Measurements from ENCODE around the gene EMX1. TPM values are rescaled to one million over a fixed set of nuclear protein-coding genes. Genes with fewer than 3 reads are reported as not detected.

EMX1 gene
- total RNA-seq, 1 experiment from 2014 or later, result not detected

GRCh38 chr2:72934683-72935610 is 17.6 kb downstream of the EMX1 start:
- in situ Hi-C loops (cut with HindIII; ENCODE audit: low pct_unique_long_range_greater_than_20kb, low sequenced_read_pairs), result no loop called here
- peak; percentile 49 for DNase-seq (ENCODE audit: low read depth, low spot score)

GRCh38 chr2:72935611-72935957 is 18.3 kb downstream of the EMX1 start:
- DNase-seq (ENCODE audit: low read depth, low spot score), result no peak
- in situ Hi-C loops (cut with HindIII; ENCODE audit: low pct_unique_long_range_greater_than_20kb, low sequenced_read_pairs), result no loop called here

GRCh38 chr2:72936660-72937355 is 19.5 kb downstream of the EMX1 start:
- no peak for DNase-seq (ENCODE audit: low read depth, low spot score)
- in situ Hi-C loops (cut with HindIII; ENCODE audit: low pct_unique_long_range_greater_than_20kb, low sequenced_read_pairs), result no loop called here

- DNase-seq (ENCODE audit: low read depth, low spot score), result no peak
- in situ Hi-C loops (cut with HindIII; ENCODE audit: low pct_unique_long_range_greater_than_20kb, low sequenced_read_pairs), result no loop called here
Measured at GRCh38 chr2:72937356-72937669, 20.0 kb downstream of the EMX1 start.

GRCh38 chr2:72938455-72938854 is 21.1 kb downstream of the EMX1 start:
- DNase-seq (ENCODE audit: low read depth, low spot score), result no peak
- in situ Hi-C loops (cut with HindIII; ENCODE audit: low pct_unique_long_range_greater_than_20kb, low sequenced_read_pairs), result no loop called here

- in situ Hi-C loops (cut with HindIII; ENCODE audit: low pct_unique_long_range_greater_than_20kb, low sequenced_read_pairs), result no loop called here
Measured at GRCh38 chr2:72940361-72940760, 23.0 kb downstream of the EMX1 start.

DNA sequence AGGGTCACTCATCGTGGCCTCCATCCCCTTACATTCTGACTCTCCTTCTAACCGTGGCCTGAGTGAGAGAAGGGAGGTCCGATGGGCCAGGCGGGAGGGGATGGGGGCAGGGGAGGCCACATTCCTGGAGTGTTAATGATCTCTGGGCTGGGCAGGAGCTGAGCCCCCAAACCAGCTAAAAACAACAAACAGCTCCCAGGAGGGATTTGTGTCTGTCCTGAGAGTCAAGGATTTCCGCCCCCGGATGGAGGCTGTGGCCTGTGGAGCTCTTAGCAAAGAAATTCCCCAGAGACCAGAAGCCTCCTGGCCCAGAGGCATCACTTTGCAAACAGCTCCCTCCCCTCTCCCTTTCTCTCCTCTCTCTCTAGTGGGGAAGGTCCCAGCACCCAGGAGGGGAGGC is 23.5 kb downstream of the EMX1 start:
- in situ Hi-C loops (cut with HindIII; ENCODE audit: low pct_unique_long_range_greater_than_20kb, low sequenced_read_pairs), result no loop called here
- no peak for DNase-seq (ENCODE audit: low read depth, low spot score)

More at GRCh38 chr2:72940361-72940760, 23.0 kb downstream of the EMX1 start:
- no peak for DNase-seq (ENCODE audit: low read depth, low spot score)

DNA sequence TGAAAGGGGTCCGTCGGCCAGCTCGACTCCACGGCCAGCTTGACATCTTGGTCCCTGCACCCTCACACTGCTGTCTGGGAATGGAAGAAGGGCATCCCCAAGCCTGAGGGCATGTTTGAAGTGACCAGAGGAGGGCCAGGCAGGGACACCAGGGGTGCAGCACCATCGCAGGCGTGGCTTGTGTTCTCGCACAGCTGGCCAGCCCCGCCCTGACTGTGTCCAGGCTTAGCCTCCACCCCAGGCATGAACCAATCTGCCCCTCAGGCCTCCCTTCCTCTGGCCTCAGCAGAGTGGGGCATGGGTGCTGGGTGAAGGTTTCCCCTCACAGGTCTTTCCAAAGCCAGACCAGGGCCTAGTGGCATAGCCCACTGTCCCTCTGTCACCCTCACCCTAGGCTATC is 25.0 kb downstream of the EMX1 start:
- no peak for DNase-seq (ENCODE audit: low read depth, low spot score)
- in situ Hi-C loops (cut with HindIII; ENCODE audit: low pct_unique_long_range_greater_than_20kb, low sequenced_read_pairs), result no loop called here

DNA sequence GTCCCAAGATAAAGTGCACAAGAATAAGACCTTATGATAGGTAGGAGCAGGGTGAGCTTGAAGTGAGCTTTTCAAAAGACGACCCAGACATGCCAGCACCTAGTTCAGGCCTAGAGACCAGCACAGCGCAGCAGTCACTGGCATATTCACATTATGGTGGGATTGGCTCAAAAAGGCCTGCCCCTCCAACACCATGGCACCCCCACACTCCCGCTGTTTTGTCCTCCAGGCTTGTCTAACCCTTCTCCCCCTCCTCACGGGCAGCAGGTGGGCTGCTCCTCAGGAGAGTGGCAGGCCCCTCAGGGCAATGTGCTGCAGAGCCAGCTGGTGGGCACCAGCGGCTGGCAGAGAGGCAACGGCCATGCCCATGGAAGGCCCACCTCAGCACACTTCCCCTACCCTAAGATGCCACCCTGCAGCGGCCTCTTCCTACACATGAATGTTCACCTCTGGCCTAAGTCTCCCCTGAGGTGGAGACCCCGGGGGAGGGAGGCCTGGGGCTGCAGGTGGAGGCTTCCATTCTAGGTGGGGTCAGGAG is 25.6 kb downstream of the EMX1 start:
- in situ Hi-C loops (cut with HindIII; ENCODE audit: low pct_unique_long_range_greater_than_20kb, low sequenced_read_pairs), result no loop called here

GRCh38 chr2:72943540-72944395 is 26.4 kb downstream of the EMX1 start:
- DNase-seq (ENCODE audit: low read depth, low spot score), result no peak
- in situ Hi-C loops (cut with HindIII; ENCODE audit: low pct_unique_long_range_greater_than_20kb, low sequenced_read_pairs), result no loop called here

More for the DNA sequence above, 25.6 kb downstream of the EMX1 start:
- DNase-seq (ENCODE audit: low read depth, low spot score), result no peak

- no peak for DNase-seq (ENCODE audit: low read depth, low spot score)
- in situ Hi-C loops (cut with HindIII; ENCODE audit: low pct_unique_long_range_greater_than_20kb, low sequenced_read_pairs), result no loop called here
Measured at GRCh38 chr2:72944804-72945449, 27.6 kb downstream of the EMX1 start.

- in situ Hi-C loops (cut with HindIII; ENCODE audit: low pct_unique_long_range_greater_than_20kb, low sequenced_read_pairs), result no loop called here
- no peak for DNase-seq (ENCODE audit: low read depth, low spot score)
Measured at GRCh38 chr2:72945450-72946019, 28.2 kb downstream of the EMX1 start.

- in situ Hi-C loops (cut with HindIII; ENCODE audit: low pct_unique_long_range_greater_than_20kb, low sequenced_read_pairs), result no loop called here
- no peak for DNase-seq (ENCODE audit: low read depth, low spot score)
Measured at GRCh38 chr2:72946466-72946865, 29.1 kb downstream of the EMX1 start.

- in situ Hi-C loops (cut with HindIII; ENCODE audit: low pct_unique_long_range_greater_than_20kb, low sequenced_read_pairs), result no loop called here
- no peak for DNase-seq (ENCODE audit: low read depth, low spot score)
Measured at GRCh38 chr2:72947952-72948830, 30.9 kb downstream of the EMX1 start.

DNA sequence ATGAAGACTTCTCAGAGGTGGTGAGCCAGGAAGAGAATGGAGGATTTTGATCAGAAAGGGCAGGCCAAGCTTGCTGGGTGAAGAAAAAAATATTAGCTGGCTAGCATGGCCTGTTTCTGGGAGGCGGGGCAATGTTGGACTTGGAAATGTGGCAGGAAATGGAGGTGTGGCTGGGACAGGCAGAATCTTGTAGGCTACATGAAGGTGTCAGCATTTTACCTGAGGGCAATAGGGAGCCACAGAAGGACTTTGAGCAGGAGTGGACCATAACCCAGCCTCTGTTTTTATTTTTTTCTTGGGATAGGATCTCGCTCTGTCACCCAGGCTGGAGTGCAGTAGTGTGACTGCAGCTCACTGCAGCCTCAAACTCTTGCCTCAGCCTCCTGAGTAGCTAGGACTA is 31.7 kb downstream of the EMX1 start:
- DNase-seq (ENCODE audit: low read depth, low spot score), result no peak
- in situ Hi-C loops (cut with HindIII; ENCODE audit: low pct_unique_long_range_greater_than_20kb, low sequenced_read_pairs), result no loop called here

- no peak for DNase-seq (ENCODE audit: low read depth, low spot score)
- in situ Hi-C loops (cut with HindIII; ENCODE audit: low pct_unique_long_range_greater_than_20kb, low sequenced_read_pairs), result no loop called here
Measured at GRCh38 chr2:72949642-72950041, 32.3 kb downstream of the EMX1 start.
